Left ventricle myocardium inferior (tissue), 1 donor: ENCODE results near the gene UBA5. TPM values are rescaled to one million over a fixed set of nuclear protein-coding genes. Genes with fewer than 3 reads are reported as not detected.

ENCODE experiments used
- DNase-seq: peaks from one replicate; pipeline ENCODE4 v3.0.0-alpha.2; 2020
- H3K27ac ChIP-seq: fragments of 200-600 bp; replicated peaks from 2 replicates; pipeline ENCODE4 v1.8.0; 2021
- H3K27me3 ChIP-seq: fragments of 200-600 bp; 2 replicates; pipeline ENCODE4 v1.8.0; 2021; ENCODE audit warnings: low read depth
- H3K36me3 ChIP-seq: fragments of 200-600 bp; 2 replicates; pipeline ENCODE4 v1.8.0; 2021
- H3K4me1 ChIP-seq: fragments of 200-600 bp; 2 replicates; pipeline ENCODE4 v1.8.0; 2021
- H3K4me3 ChIP-seq: fragments of 200-600 bp; 2 replicates; pipeline ENCODE4 v1.8.0; 2021; ENCODE audit warnings: mild to moderate bottlenecking, moderate library complexity
- H3K9me3 ChIP-seq: fragments of 200-600 bp; replicated peaks from 2 replicates; pipeline ENCODE4 v1.8.0; 2021
- CTCF ChIP-seq: fragments of 200-600 bp; IDR thresholded peaks from 2 replicates; pipeline ENCODE4 v1.8.0; 2021; ENCODE audit warnings: antibody characterized with exemption, mild to moderate bottlenecking, borderline replicate concordance
- intact Hi-C: fragments of 100-400 bp; cut with micrococcal nuclease; formaldehyde crosslinking; loops from one replicate; pipeline ENCODE4 v1.11.0; 2022
- total RNA-seq: library from RNA; stranded (reverse); fragmentation: NEBNext Ultra II Directional; extraction: Animal tissue kit (Norgen Biotek cat#: 25700); gene quantifications from one replicate; pipeline ENCODE4 v1.2.1, GENCODE V29; 2021
- donor health status: DM: no; HTN: yes; CAD: no; lungs with severe emphysema.

Gene UBA5
- total RNA-seq, 1 donor from 2014 or later, result 37.5 TPM

- Histone ChIP-seq H3K4me1 (peaks cover 54% of the 10 kb centered on the region), H3K27ac (peak within 1 kb of the TSS; percentile 99), H3K27me3 (no peaks in the 10 kb centered on the region), H3K9me3 (no peaks in the 10 kb centered on the region), H3K4me3 (peak within 1 kb of the TSS; percentile 95), H3K36me3 (peaks cover 19% of the 10 kb centered on the region)
- TF ChIP-seq CTCF, result peak; percentile 23
- intact Hi-C loops, result loop anchor here (10.0 kb wide), 1 partner anchor 852 kb away; the partner anchor contains the start of gene CDV3
- peak; percentile 98 for DNase-seq
Measured at GRCh38 chr3:132722165-132723023, 62.3 kb downstream of the UBA5 start, which contains the start of gene NPHP3. TSS of gene NPHP3 (minus strand) at chr3:132722409. CDS start at chr3:132722355, 54 bp downstream.

- peaks cover 54% of the 10 kb centered on the region for H3K4me1 ChIP-seq
- intact Hi-C loops, result loop anchor here (10.0 kb wide), 1 partner anchor 852 kb away; the partner anchor contains the start of gene CDV3
- TF ChIP-seq CTCF, result no peak
- no peak for DNase-seq
- H3K27me3 ChIP-seq, result no peaks in the 10 kb centered on the region
- H3K9me3 ChIP-seq, result no peaks in the 10 kb centered on the region
- peaks cover 10% of the 10 kb centered on the region for H3K36me3 ChIP-seq
- H3K27ac ChIP-seq, result peak overlapping the region; percentile 94
- peak overlapping the region; percentile 75 for H3K4me3 ChIP-seq
Measured at GRCh38 chr3:132723024-132723950, 63.2 kb downstream of the UBA5 start.

GRCh38 chr3:132726341-132726823, 66.3 kb downstream of the UBA5 start:
- Histone ChIP-seq H3K27me3 (no peaks in the 10 kb centered on the region), H3K36me3 (no peaks in the 10 kb centered on the region), H3K4me3 (no peak overlapping the region), H3K4me1 (peaks cover 24% of the 10 kb centered on the region), H3K9me3 (no peaks in the 10 kb centered on the region), H3K27ac (no peak overlapping the region)
- intact Hi-C loops, result loop anchor here (10.0 kb wide), 1 partner anchor 848 kb away; the partner anchor contains the start of gene CDV3
- peak; percentile 89 for TF ChIP-seq CTCF
- DNase-seq, result no peak

Other genes with a start within 250 kb of the UBA5 start
- 31.0 TPM for gene DNAJC13, start 242.8 kb upstream of the UBA5 start, total RNA-seq
- 5.2 TPM for gene ACKR4, start 63.1 kb upstream of the UBA5 start, total RNA-seq
- gene ACAD11, start 520 bp upstream of the UBA5 start, total RNA-seq, result 21.5 TPM
- gene NPHP3, start 62.1 kb downstream of the UBA5 start, total RNA-seq, result 10.1 TPM